ENCODE data around the gene PRDX3. TPM values are rescaled to one million over a fixed set of nuclear protein-coding genes. Genes with fewer than 3 reads are reported as not detected.
A peak's percentile ranks its signal among the peaks of the same experiment; 100 is the strongest.

The PRDX3 gene
- total RNA-seq, 2 experiments from 2014 or later: 156 to 175 TPM

DNA sequence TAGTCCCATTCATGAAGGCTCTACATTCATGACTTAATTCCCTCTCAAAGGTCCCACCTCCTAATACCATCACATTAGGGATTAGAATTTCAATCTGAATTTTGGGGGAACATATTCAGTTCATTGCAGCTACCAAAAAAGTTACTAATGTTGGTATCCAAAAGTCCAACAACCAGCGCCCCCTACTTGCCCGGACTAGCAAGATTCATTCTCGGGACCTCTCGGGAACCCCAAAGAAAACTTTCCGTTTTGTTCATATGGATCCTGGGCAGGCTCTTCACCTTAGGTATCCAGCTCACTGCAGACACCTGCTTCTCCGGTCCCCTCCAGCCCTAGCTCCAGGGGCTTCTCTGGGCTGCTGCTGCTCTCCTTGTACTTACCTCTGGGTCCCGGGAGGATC is 19.8 kb upstream of the PRDX3 start:
- intact Hi-C loops (cut with micrococcal nuclease; ENCODE audit: unreplicated experiment): loop anchor here (1.0 to 2.0 kb wide), 2 partner anchors 59 to 344 kb away; partner anchors contain the start of gene RGS10
- no peak overlapping the region for H3K4me2 ChIP-seq (ENCODE audit: low read length)
- no peaks in the 10 kb centered on the region for H3K9me3 ChIP-seq (ENCODE audit: low read length)
- CTCF ChIA-PET (ENCODE audit: unreplicated experiment): interaction anchor here (1.5 to 2.3 kb wide), 4 partner anchors 111 to 247 kb away, joined by 3 to 16 read pairs (median 7); no protein-coding TSS in a partner anchor
- H3K36me3 ChIP-seq (ENCODE audit: insufficient read depth, low read length): no peaks in the 10 kb centered on the region
- H4K20me1 ChIP-seq (ENCODE audit: insufficient read depth, low read length): no peaks in the 10 kb centered on the region
- H2AFZ ChIP-seq (ENCODE audit: low read length): no peak overlapping the region
- peak; percentile 53 for DNase-seq (ENCODE audit: low spot score)
- no peaks in the 10 kb centered on the region for H3K79me2 ChIP-seq (ENCODE audit: insufficient read depth, low read depth, low read length)
- TF ChIP-seq EZH2phosphoT487 (IDR thresholded peaks at IDR 0.05; ENCODE audit: borderline replicate concordance, low read depth, low read length): no peak
- TF ChIP-seq, protein P1, sequence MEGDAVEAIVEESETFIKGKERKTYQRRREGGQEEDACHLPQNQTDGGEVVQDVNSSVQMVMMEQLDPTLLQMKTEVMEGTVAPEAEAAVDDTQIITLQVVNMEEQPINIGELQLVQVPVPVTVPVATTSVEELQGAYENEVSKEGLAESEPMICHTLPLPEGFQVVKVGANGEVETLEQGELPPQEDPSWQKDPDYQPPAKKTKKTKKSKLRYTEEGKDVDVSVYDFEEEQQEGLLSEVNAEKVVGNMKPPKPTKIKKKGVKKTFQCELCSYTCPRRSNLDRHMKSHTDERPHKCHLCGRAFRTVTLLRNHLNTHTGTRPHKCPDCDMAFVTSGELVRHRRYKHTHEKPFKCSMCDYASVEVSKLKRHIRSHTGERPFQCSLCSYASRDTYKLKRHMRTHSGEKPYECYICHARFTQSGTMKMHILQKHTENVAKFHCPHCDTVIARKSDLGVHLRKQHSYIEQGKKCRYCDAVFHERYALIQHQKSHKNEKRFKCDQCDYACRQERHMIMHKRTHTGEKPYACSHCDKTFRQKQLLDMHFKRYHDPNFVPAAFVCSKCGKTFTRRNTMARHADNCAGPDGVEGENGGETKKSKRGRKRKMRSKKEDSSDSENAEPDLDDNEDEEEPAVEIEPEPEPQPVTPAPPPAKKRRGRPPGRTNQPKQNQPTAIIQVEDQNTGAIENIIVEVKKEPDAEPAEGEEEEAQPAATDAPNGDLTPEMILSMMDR (conservative IDR thresholded peaks at IDR 0.05; ENCODE audit: low read length): peak; percentile 87
- H3K27ac ChIP-seq (ENCODE audit: low read depth, low read length, poor library complexity, severe bottlenecking): no peak overlapping the region
- BruUV-seq (replicated peaks): no TSS peak
- no peaks in the 10 kb centered on the region for H3K4me1 ChIP-seq (ENCODE audit: insufficient read depth, low read length, poor library complexity, severe bottlenecking)
- H3K9me2 ChIP-seq (ENCODE audit: insufficient read depth, low read length): no peaks in the 10 kb centered on the region
- no peak overlapping the region for H3K4me3 ChIP-seq (ENCODE audit: low read depth, low read length, poor library complexity, severe bottlenecking)
- POLR2A ChIA-PET: interaction anchor here (1.2 to 2.1 kb wide), 3 partner anchors 8 to 291 kb away, joined by 3 to 8 read pairs (median 3); no protein-coding TSS in a partner anchor

DNA sequence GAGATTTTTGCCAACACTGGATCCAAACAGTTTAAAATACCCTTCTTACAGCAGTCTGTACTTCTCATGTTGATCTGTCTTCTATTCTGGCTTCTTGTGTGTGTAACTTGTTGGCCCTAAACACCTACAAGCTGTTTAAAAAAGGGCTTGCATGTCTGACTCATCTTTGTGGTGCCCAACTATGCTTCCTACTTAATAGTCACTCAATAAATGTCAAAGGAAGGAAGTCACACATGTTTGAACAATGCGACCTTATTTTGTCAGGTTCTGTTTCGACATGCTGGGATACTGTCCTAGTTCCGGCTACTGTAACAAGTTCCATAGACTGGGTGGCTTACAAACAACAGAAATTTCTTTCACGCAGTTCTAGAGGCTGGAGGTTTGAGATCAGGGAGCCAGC is 19.3 kb upstream of the PRDX3 start:
- Histone ChIP-seq H3K27ac (ENCODE audit: low read depth, low read length, poor library complexity, severe bottlenecking) (no peak overlapping the region), H3K4me3 (ENCODE audit: low read depth, low read length, poor library complexity, severe bottlenecking) (no peak overlapping the region), H4K20me1 (ENCODE audit: insufficient read depth, low read length) (no peaks in the 10 kb centered on the region), H3K9me3 (ENCODE audit: low read length) (no peaks in the 10 kb centered on the region), H2AFZ (ENCODE audit: low read length) (no peak overlapping the region), H3K4me2 (ENCODE audit: low read length) (no peak overlapping the region), H3K9me2 (ENCODE audit: insufficient read depth, low read length) (no peaks in the 10 kb centered on the region), H3K4me1 (ENCODE audit: insufficient read depth, low read length, poor library complexity, severe bottlenecking) (no peaks in the 10 kb centered on the region), H3K79me2 (ENCODE audit: insufficient read depth, low read depth, low read length) (no peaks in the 10 kb centered on the region), H3K36me3 (ENCODE audit: insufficient read depth, low read length) (no peaks in the 10 kb centered on the region)
- CTCF ChIA-PET (ENCODE audit: unreplicated experiment): interaction anchor here (2.3 kb wide), 1 partner anchor 247 kb away, joined by 16 read pairs; no protein-coding TSS in a partner anchor
- BruUV-seq (replicated peaks): no TSS peak
- intact Hi-C loops (cut with micrococcal nuclease; ENCODE audit: unreplicated experiment): loop anchor here (1.0 to 2.0 kb wide), 2 partner anchors 59 to 345 kb away; partner anchors contain the start of gene RGS10
- POLR2A ChIA-PET: interaction anchor here (1.3 to 2.1 kb wide), 2 partner anchors 8 to 33 kb away, joined by 3 to 8 read pairs; no protein-coding TSS in a partner anchor
- no peak for TF ChIP-seq EZH2phosphoT487 (IDR thresholded peaks at IDR 0.05; ENCODE audit: borderline replicate concordance, low read depth, low read length)
- TF ChIP-seq, protein P1 (conservative IDR thresholded peaks at IDR 0.05; ENCODE audit: low read length): no peak
- no peak for DNase-seq (ENCODE audit: low spot score)

DNA sequence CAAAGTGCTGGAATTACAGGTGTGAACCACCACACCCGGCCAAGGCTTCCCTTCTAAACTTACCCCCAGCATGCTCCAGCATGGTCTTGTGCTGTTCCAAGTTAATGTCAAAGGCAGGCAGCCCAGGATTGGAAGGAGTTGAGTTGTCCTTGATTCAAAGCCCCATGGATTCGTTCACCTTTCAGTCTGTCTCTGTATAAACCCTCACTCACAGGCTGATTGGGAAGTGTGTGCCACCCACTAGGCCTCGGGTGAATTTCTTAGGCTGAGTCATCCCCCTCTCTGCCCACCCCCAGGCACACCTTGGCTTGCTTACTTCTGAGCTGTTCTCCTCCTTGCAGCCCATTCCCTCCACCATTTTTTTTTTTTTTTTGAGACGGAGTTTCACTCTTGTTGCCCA is 13.3 kb upstream of the PRDX3 start:
- Histone ChIP-seq H3K4me2 (ENCODE audit: low read length) (no peak overlapping the region), H3K4me3 (ENCODE audit: low read depth, low read length, poor library complexity, severe bottlenecking) (no peak overlapping the region), H3K9me3 (ENCODE audit: low read length) (no peaks in the 10 kb centered on the region), H3K27ac (ENCODE audit: low read depth, low read length, poor library complexity, severe bottlenecking) (no peak overlapping the region), H2AFZ (ENCODE audit: low read length) (no peak overlapping the region), H3K9me2 (ENCODE audit: insufficient read depth, low read length) (no peaks in the 10 kb centered on the region), H4K20me1 (ENCODE audit: insufficient read depth, low read length) (no peaks in the 10 kb centered on the region), H3K36me3 (ENCODE audit: insufficient read depth, low read length) (no peaks in the 10 kb centered on the region), H3K79me2 (ENCODE audit: insufficient read depth, low read depth, low read length) (no peaks in the 10 kb centered on the region), H3K4me1 (ENCODE audit: insufficient read depth, low read length, poor library complexity, severe bottlenecking) (no peaks in the 10 kb centered on the region)
- BruUV-seq (replicated peaks): no TSS peak
- no peak for DNase-seq (ENCODE audit: low spot score)
- ChIA-PET POLR2A (interaction anchor here (0.6 kb wide), 1 partner anchor 11 kb away, joined by 3 read pairs; no protein-coding TSS in a partner anchor), CTCF (ENCODE audit: unreplicated experiment) (no interaction called here)
- TF ChIP-seq, protein P1 (conservative IDR thresholded peaks at IDR 0.05; ENCODE audit: low read length): no peak
- no peak for TF ChIP-seq EZH2phosphoT487 (IDR thresholded peaks at IDR 0.05; ENCODE audit: borderline replicate concordance, low read depth, low read length)
- intact Hi-C loops (cut with micrococcal nuclease; ENCODE audit: unreplicated experiment): no loop called here
